ENCODE measurements around the gene PARD6B.
"Not testable (repeated sequence)": the region's sequence is repeated elsewhere in the genome, so short reads cannot be mapped to it uniquely, and the experiment has no call there.

The PARD6B gene

GRCh38 chr20:50762435-50763220, 31.2 kb downstream of the PARD6B start:
- H3K27me3 Mint-ChIP-seq: no peaks in the 10 kb centered on the region
- no peaks in the 10 kb centered on the region for H3K4me1 Mint-ChIP-seq
- ATAC-seq (no peak), DNase-seq (no peak)
- H3K4me3 Mint-ChIP-seq: no peak overlapping the region
- H3K27ac Mint-ChIP-seq: no peak overlapping the region
- no peaks in the 10 kb centered on the region for H3K36me3 Mint-ChIP-seq (ENCODE audit: low read depth)
- no peaks in the 10 kb centered on the region for H3K9me3 Mint-ChIP-seq

- not testable (repeated sequence) for H3K36me3 Mint-ChIP-seq (ENCODE audit: low read depth); H3K9me3 Mint-ChIP-seq; ATAC-seq; H3K27me3 Mint-ChIP-seq; H3K27ac Mint-ChIP-seq; H3K4me3 Mint-ChIP-seq; DNase-seq; H3K4me1 Mint-ChIP-seq
These were observed 32.4 kb downstream of the PARD6B start for GRCh38 chr20:50763550-50764458.

GRCh38 chr20:50765251-50765650, 33.9 kb downstream of the PARD6B start:
- H3K27ac Mint-ChIP-seq; ATAC-seq; H3K9me3 Mint-ChIP-seq; H3K36me3 Mint-ChIP-seq (ENCODE audit: low read depth); H3K27me3 Mint-ChIP-seq; DNase-seq; H3K4me1 Mint-ChIP-seq; H3K4me3 Mint-ChIP-seq: not testable (repeated sequence)

DNA sequence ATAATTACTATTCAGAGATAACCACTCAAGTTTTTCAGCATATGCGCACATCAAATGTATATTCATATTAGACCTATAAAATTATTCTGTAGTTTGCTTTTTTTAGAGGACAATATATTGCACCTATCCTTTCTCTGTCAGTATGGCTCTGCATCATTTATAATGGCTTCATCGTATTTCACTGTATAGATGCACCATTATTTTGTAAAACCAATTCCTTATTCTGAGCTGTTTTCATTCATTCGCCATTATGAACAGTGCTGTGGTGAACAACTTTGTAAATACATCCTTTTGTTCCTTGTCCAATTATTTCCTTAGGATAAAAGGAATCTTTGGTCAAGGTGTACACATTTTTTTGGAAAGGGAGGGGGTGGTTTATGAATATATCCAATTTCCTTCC, 34.3 kb downstream of the PARD6B start:
- H3K27ac Mint-ChIP-seq: no peak overlapping the region
- no peak overlapping the region for H3K4me3 Mint-ChIP-seq
- no peaks in the 10 kb centered on the region for H3K9me3 Mint-ChIP-seq
- DNase-seq (no peak), ATAC-seq (no peak)
- no peaks in the 10 kb centered on the region for H3K27me3 Mint-ChIP-seq
- no peaks in the 10 kb centered on the region for H3K4me1 Mint-ChIP-seq
- H3K36me3 Mint-ChIP-seq (ENCODE audit: low read depth): no peaks in the 10 kb centered on the region

GRCh38 chr20:50766955-50767809, 35.8 kb downstream of the PARD6B start:
- H3K9me3 Mint-ChIP-seq; H3K27me3 Mint-ChIP-seq; H3K4me3 Mint-ChIP-seq; H3K27ac Mint-ChIP-seq; ATAC-seq; H3K4me1 Mint-ChIP-seq; DNase-seq; H3K36me3 Mint-ChIP-seq (ENCODE audit: low read depth): not testable (repeated sequence)

DNA sequence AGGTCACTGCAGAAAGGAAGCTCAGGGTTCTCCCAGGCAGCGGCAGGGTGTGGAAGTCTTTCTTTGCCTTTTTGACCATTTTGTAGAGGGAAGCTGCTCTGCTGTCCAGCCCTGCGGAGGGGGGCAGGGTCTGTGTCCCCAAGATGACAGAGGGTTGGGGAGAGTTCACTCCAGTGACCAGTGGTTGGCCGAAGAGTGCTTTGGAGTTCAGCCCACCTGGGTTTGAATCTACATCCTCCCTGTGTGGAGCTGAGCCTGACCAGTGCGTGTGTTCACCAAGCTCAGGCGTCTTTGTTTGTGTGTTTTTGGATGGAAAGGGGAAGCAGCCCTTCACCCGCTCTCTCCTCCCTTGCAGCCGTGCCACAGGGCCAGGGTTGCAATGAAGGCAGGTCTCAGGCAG, 37.6 kb downstream of the PARD6B start:
- not testable (repeated sequence) for ATAC-seq; DNase-seq; H3K27ac Mint-ChIP-seq; H3K27me3 Mint-ChIP-seq; H3K9me3 Mint-ChIP-seq; H3K4me3 Mint-ChIP-seq; H3K36me3 Mint-ChIP-seq (ENCODE audit: low read depth); H3K4me1 Mint-ChIP-seq

DNA sequence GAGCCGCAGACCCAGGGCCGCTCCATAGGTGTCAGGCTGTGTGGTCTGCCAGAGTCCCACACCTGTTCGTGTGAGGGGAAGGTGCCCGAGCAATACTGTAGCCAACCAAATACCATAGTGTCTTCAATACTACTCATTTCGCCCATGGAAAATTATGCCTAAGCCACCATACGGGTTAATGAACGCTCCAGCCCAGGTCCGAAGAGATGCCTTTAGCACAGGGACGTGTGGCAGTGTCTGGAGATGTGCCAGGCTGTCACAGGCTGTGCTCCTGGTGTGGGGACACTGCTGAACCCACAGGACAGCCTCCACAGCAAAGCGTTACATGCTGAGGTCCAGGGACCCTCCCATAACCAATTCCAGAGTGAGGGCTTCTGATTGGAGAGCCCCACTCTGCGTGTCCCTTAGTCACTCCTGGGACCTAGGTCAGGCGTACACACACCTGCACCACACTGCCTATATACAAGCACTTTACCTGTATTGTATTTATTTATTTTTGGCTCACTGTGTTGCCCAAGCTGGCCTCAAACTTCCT, 38.2 kb downstream of the PARD6B start:
- not testable (repeated sequence) for H3K4me1 Mint-ChIP-seq; DNase-seq; H3K27ac Mint-ChIP-seq; H3K36me3 Mint-ChIP-seq (ENCODE audit: low read depth); ATAC-seq; H3K27me3 Mint-ChIP-seq; H3K4me3 Mint-ChIP-seq; H3K9me3 Mint-ChIP-seq

DNA sequence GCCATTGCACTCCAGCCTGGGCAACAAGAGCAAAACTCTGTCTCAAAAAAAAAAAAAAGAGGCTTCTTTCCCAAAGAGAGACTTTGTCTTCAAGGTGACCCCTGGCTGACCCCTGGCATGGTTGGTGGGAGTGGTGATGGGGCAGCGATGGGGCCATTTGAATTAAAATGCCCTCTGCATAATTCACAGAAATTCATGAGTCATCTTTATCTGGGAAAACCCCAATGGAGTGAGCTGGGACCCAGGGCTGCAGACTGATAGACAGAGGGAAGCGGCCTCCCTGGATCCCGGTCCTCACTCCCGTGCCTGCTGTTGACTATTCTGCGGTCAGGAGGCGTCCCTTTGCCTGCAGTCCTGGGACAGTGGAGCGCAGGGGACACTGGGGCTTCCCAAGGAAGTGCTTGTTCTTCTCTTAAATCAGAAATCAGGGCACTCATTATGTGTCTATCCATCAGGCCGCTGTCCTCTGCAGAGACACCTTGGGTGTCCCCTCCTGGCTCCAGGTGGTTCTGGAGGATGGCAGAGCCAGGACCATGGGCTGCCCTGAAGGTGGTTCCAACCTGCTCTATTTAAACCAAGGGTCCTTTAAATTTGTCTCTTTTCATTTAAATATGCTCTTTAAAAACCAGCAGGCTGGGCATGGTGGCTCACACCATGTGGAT, 40.2 kb downstream of the PARD6B start:
- ATAC-seq, H3K27me3 Mint-ChIP-seq: not testable (repeated sequence)

DNA sequence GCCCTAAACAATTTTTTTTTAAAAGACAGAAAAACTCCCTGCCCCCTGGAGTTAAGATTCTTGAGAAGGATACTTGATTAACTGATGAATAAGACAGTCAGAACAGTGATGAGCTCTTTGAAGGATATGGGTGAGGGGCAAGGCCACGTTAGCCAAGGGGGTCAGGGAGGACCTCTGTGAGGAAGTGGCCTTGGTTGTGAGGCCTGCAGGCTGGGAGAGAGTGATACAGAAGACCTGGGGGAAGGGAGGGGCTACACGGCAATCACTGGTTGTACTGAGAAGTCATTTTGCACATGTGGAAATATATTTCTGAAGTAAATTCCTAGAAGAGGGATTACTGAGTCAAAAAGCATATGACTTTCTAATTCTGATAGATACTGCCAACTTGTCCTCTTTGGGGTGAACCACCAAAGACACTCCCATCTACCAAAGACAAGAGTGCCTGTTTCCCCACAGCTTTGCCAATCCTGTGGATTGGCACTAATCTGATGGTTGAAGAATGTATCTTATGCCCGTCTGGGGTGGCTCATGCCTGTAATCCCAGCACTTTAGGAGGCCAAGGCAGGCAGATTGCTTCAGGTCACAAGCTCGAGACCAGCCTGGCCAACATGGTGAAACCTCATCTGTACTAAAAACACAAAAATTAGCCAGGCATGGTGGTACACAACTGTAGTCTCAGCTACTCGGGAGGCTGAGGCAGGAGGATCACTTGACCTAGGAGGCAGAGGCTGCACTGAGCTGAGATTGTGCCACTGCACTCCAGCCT, 41.2 kb downstream of the PARD6B start:
- ATAC-seq (no peak), DNase-seq (no peak)
- Mint-ChIP-seq H3K27me3 (peaks cover 2% of the 10 kb centered on the region), H3K36me3 (ENCODE audit: low read depth) (no peaks in the 10 kb centered on the region), H3K4me1 (peaks cover 5% of the 10 kb centered on the region), H3K4me3 (no peak overlapping the region), H3K27ac (no peak overlapping the region), H3K9me3 (no peaks in the 10 kb centered on the region)

More for the DNA sequence above, 40.2 kb downstream of the PARD6B start:
- not testable (repeated sequence) for H3K36me3 Mint-ChIP-seq (ENCODE audit: low read depth); H3K9me3 Mint-ChIP-seq; H3K4me1 Mint-ChIP-seq; H3K27ac Mint-ChIP-seq; H3K4me3 Mint-ChIP-seq; DNase-seq

DNA sequence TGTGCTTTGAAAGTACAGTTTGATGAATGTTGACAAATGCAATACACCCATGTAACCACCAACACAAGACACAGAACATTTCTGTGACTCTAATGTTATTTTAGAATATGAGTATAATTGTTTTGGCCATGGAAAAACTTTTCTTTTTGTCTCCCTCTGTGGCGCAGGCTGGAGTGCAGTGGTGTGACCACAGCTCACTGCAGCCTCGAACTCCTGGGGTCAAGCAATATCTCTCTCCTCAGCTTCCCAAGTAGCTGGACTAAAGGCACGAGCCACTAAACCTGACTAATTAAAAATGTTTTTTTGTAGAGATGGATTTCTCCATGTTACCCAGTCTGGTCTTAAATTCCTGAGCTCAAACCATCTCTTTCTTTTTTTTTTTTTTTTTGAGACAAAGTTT, 43.1 kb downstream of the PARD6B start:
- Mint-ChIP-seq H3K36me3 (ENCODE audit: low read depth) (no peaks in the 10 kb centered on the region), H3K27me3 (peaks cover 2% of the 10 kb centered on the region), H3K4me3 (no peak overlapping the region), H3K4me1 (peaks cover 5% of the 10 kb centered on the region), H3K9me3 (no peaks in the 10 kb centered on the region), H3K27ac (no peak overlapping the region)
- ATAC-seq (no peak), DNase-seq (no peak)

- Mint-ChIP-seq H3K4me1 (peaks cover 4% of the 10 kb centered on the region), H3K36me3 (ENCODE audit: low read depth) (no peaks in the 10 kb centered on the region), H3K9me3 (no peaks in the 10 kb centered on the region), H3K27ac (no peak overlapping the region), H3K27me3 (peaks cover 2% of the 10 kb centered on the region), H3K4me3 (no peak overlapping the region)
- ATAC-seq (no peak), DNase-seq (no peak)
These were observed 44.9 kb downstream of the PARD6B start for GRCh38 chr20:50776122-50776817.

GRCh38 chr20:50777373-50777772, 46.0 kb downstream of the PARD6B start:
- Mint-ChIP-seq H3K4me1 (no peaks in the 10 kb centered on the region), H3K36me3 (ENCODE audit: low read depth) (no peaks in the 10 kb centered on the region), H3K27ac (no peak overlapping the region), H3K4me3 (no peak overlapping the region), H3K9me3 (no peaks in the 10 kb centered on the region), H3K27me3 (peaks cover 2% of the 10 kb centered on the region)
- DNase-seq (no peak), ATAC-seq (no peak)

DNA sequence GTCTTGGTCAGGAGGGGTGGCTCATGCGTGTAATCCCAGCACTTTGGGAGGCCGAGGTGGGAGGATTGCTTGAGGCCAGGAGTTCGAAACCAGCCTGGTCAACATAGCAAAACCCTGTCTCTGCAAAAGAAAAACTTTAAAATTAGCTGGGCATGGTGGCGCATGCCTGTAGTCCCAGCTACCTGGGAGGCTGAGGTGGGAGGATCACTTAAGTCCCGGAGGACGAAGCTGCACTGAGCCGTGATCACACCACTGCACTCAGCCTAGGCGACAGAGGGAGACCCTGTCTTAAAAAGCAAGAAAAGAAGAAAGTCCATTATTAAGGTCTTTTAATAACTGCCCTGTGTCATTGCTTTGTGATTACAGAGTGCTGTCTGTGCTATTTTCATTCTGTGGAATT, 47.6 kb downstream of the PARD6B start:
- ATAC-seq; H3K9me3 Mint-ChIP-seq; H3K27ac Mint-ChIP-seq; H3K36me3 Mint-ChIP-seq (ENCODE audit: low read depth); H3K27me3 Mint-ChIP-seq; H3K4me3 Mint-ChIP-seq; H3K4me1 Mint-ChIP-seq; DNase-seq: not testable (repeated sequence)

Data from activated naive CD8-positive, alpha-beta T cell treated with anti-CD3 and anti-CD28 coated beads, Interleukin-2, amount 50 U/mL, for 24 hours (primary cell).